HCT116 (cell line): Measurements from ENCODE around the gene ANXA6. TPM values are rescaled to one million over a fixed set of nuclear protein-coding genes. Genes with fewer than 3 reads are reported as not detected.

ENCODE experiments used
- ATAC-seq: fragments of 200-7000 bp; cut with Tn5 transposase; 2 replicates; pipeline ENCODE4 v1.9.1; 2020; ENCODE audit warnings: mild to moderate bottlenecking, moderate library complexity
- BruUV-seq: library from RNA; stranded (reverse); fragments of 400-500 nt; replicated peaks from 2 replicates; lab custom pipeline; 2021; lab: Mats Ljungman, UMichigan
- CTCF ChIA-PET: fragments of 300-600 bp; sonication (Branson Sonifier 250); formaldehyde crosslinking; loops from one replicate; lab custom pipeline; 2021; ENCODE audit warnings: antibody characterized with exemption; lab: Charles Lee
- POLR2A ChIA-PET: fragments of 300-600, 350-600 bp; sonication (Branson Sonifier 250); formaldehyde crosslinking; loops from one replicate; lab custom pipeline; 2021; ENCODE audit warnings: antibody characterized with exemption; lab: Charles Lee
- RAD21 ChIA-PET, 2 experiments: fragments of 300-600 bp; sonication (Branson Sonifier 250); formaldehyde crosslinking; loops; one replicate each; lab custom pipeline; 2023; ENCODE audit warnings: low total read pairs in 2 of 2; ENCODE audit not compliant: uncharacterized antibody in 2 of 2, unreplicated experiment in 2 of 2, low non-redundant PET in 1 of 2; lab: Charles Lee
- DNase-seq: peaks from one replicate; pipeline ENCODE4 v3.0.0-alpha.2; 2010; ENCODE audit warnings: low read depth, low spot score
- H2AFZ ChIP-seq: fragments of 200-600 bp; shearing (Covaris generic), sonication (generic); 2 replicates; pipeline ENCODE4 v1.6.1; 2017; ENCODE audit warnings: low read depth, mixed run types, mixed read lengths, antibody characterized with exemption, low read length; ENCODE audit not compliant: poor library complexity, severe bottlenecking
- H3K27ac ChIP-seq: 2 replicates; pipeline ENCODE4 v1.5.1; 2012; ENCODE audit warnings: low read depth, low read length
- H3K27me3 ChIP-seq: fragments of 200-600 bp; sonication (generic); 2 replicates; pipeline ENCODE4 v1.6.1; 2016; ENCODE audit warnings: mixed run types, low read length, mixed read lengths; ENCODE audit not compliant: insufficient read depth
- H3K36me3 ChIP-seq, 2 experiments: fragments of 200-500 bp in 1 of 2; fragments of 200-600 bp in 1 of 2; sonication (Bioruptor generic) in 1 of 2; sonication (generic) in 1 of 2; 2 replicates each; pipeline versions ENCODE4 v1.5.1 to v1.6.1; 2014 to 2016; ENCODE audit warnings: low read length in 2 of 2, inconsistent platforms in 1 of 2, mixed read lengths in 1 of 2, mixed run types in 1 of 2; ENCODE audit not compliant: insufficient read depth in 2 of 2, control insufficient read depth in 1 of 2
- H3K4me1 ChIP-seq, 2 experiments: fragments of 200-600 bp in 1 of 2; sonication (generic) in 1 of 2; 2 replicates each; pipeline versions ENCODE4 v1.5.1 to v1.6.1; 2012 to 2017; ENCODE audit warnings: low read length in 2 of 2, inconsistent platforms in 1 of 2, mild to moderate bottlenecking in 1 of 2, mixed read lengths in 1 of 2, mixed run types in 1 of 2, moderate library complexity in 1 of 2; ENCODE audit not compliant: insufficient read depth in 2 of 2, control insufficient read depth in 1 of 2
- H3K4me2 ChIP-seq: fragments of 200-600 bp; sonication (generic); 2 replicates; pipeline ENCODE4 v1.6.1; 2017; ENCODE audit warnings: mixed run types, low read length, mixed read lengths
- H3K4me3 ChIP-seq, 2 experiments: fragments of 200-600 bp in 1 of 2; sonication (generic) in 1 of 2; replicated peaks in 1 of 2; 2 replicates each; pipeline ENCODE4 v1.5.1; 2011 to 2016; ENCODE audit warnings: low read length in 2 of 2, control low read depth in 1 of 2, low read depth in 1 of 2, mild to moderate bottlenecking in 1 of 2, mixed read lengths in 1 of 2, mixed run types in 1 of 2
- H3K79me2 ChIP-seq: fragments of 200-600 bp; sonication (generic); 2 replicates; pipeline ENCODE4 v1.6.1; 2017; ENCODE audit warnings: mild to moderate bottlenecking, mixed run types, low read length, moderate library complexity, mixed read lengths; ENCODE audit not compliant: insufficient read depth
- H3K9ac ChIP-seq: fragments of 200-600 bp; sonication (generic); 2 replicates; pipeline ENCODE4 v1.6.1; 2016; ENCODE audit warnings: low read length, mixed read lengths
- H3K9me2 ChIP-seq: fragments of 200-600 bp; sonication (generic), shearing (Covaris generic); 2 replicates; pipeline ENCODE4 v1.6.1; 2017; ENCODE audit warnings: mixed run types, mild to moderate bottlenecking, moderate library complexity; ENCODE audit not compliant: insufficient read depth
- H3K9me3 ChIP-seq, 2 experiments: fragments of 200-500 bp in 1 of 2; fragments of 200-600 bp in 1 of 2; sonication (Bioruptor generic) in 1 of 2; sonication (generic) in 1 of 2; 2 replicates each; pipeline ENCODE4 v1.6.1; 2014 to 2017; ENCODE audit warnings: low read length in 2 of 2, mixed read lengths in 2 of 2, inconsistent platforms in 1 of 2, low read depth in 1 of 2, mild to moderate bottlenecking in 1 of 2, mixed run types in 1 of 2, moderate library complexity in 1 of 2; ENCODE audit not compliant: control insufficient read depth in 1 of 2, insufficient read depth in 1 of 2
- H4K20me1 ChIP-seq: fragments of 200-600 bp; sonication (generic), shearing (Covaris generic); 2 replicates; pipeline ENCODE4 v1.6.1; 2017; ENCODE audit warnings: mixed run types, mild to moderate bottlenecking, moderate library complexity; ENCODE audit not compliant: insufficient read depth
- CBX3 ChIP-seq: IDR thresholded peaks from 2 replicates; pipeline ENCODE4 v1.6.1; 2012; ENCODE audit warnings: low read depth
- ELF1 ChIP-seq: IDR thresholded peaks from 2 replicates; pipeline ENCODE4 v1.6.1; 2012; ENCODE audit warnings: low read depth, borderline replicate concordance
- EZH2 ChIP-seq: fragments of 200-600 bp; sonication (generic); IDR thresholded peaks from 2 replicates; pipeline ENCODE4 v1.6.1; 2017; ENCODE audit warnings: antibody characterized with exemption, mixed run types
- EZH2phosphoT487 ChIP-seq: fragments of 200-600 bp; IDR thresholded peaks from 2 replicates; pipeline ENCODE4 v1.6.1; 2018; ENCODE audit warnings: antibody characterized with exemption, borderline replicate concordance
- JUND ChIP-seq: IDR thresholded peaks from 2 replicates; pipeline ENCODE4 v1.6.1; 2012
- POLR2A ChIP-seq: IDR thresholded peaks from 2 replicates; pipeline ENCODE4 v1.7.0; 2011; ENCODE audit warnings: borderline replicate concordance; ENCODE audit not compliant: insufficient read depth, insufficient read length; ENCODE audit errors: extremely low read depth
- POLR2AphosphoS5 ChIP-seq: IDR thresholded peaks from 2 replicates; pipeline ENCODE4 v1.6.1; 2011; ENCODE audit warnings: mild to moderate bottlenecking, low read depth, low read length, moderate library complexity
- RAD21 ChIP-seq: IDR thresholded peaks from 2 replicates; pipeline ENCODE4 v1.6.1; 2012; ENCODE audit warnings: low read depth, mild to moderate bottlenecking
- SIN3A ChIP-seq: IDR thresholded peaks from 2 replicates; pipeline ENCODE4 v1.6.1; 2012; ENCODE audit warnings: low read depth
- SP1 ChIP-seq: IDR thresholded peaks from 2 replicates; pipeline ENCODE4 v1.6.1; 2012; ENCODE audit warnings: low read depth
- SRF ChIP-seq: IDR thresholded peaks from 2 replicates; pipeline ENCODE4 v1.6.1; 2012; ENCODE audit warnings: low read depth
- TCF7L2 ChIP-seq: IDR thresholded peaks from 2 replicates; pipeline ENCODE4 v1.7.0; 2011; ENCODE audit warnings: borderline replicate concordance, inconsistent platforms; ENCODE audit not compliant: insufficient read depth, insufficient read length; ENCODE audit errors: extremely low read depth
- YY1 ChIP-seq: IDR thresholded peaks from 2 replicates; pipeline ENCODE4 v1.6.1; 2011; ENCODE audit warnings: low read length, low read depth, moderate library complexity, mild to moderate bottlenecking; ENCODE audit not compliant: insufficient replicate concordance; ENCODE audit errors: extremely low read depth
- ZFX ChIP-seq: fragments of 450-650 bp; IDR thresholded peaks from 2 replicates; pipeline ENCODE4 v1.6.1; 2017
- ZNF274 ChIP-seq: fragments of 200-500 bp; sonication (Bioruptor generic); IDR thresholded peaks from 2 replicates; pipeline ENCODE4 v1.6.1; 2014; ENCODE audit warnings: mild to moderate bottlenecking, low read depth, low read length, inconsistent platforms
- intact Hi-C: fragments of 100-400 bp; cut with micrococcal nuclease; formaldehyde crosslinking; loops from 2 replicates; pipeline ENCODE4 v1.10.0; 2022
- total RNA-seq: library from RNA; stranded (reverse); gene quantifications from one replicate; pipeline ENCODE4 v1.2.1, GENCODE V29; 2021; ENCODE audit not compliant: unreplicated experiment

Gene ANXA6
- total RNA-seq, 1 experiment from 2014 or later: 71.9 TPM

DNA sequence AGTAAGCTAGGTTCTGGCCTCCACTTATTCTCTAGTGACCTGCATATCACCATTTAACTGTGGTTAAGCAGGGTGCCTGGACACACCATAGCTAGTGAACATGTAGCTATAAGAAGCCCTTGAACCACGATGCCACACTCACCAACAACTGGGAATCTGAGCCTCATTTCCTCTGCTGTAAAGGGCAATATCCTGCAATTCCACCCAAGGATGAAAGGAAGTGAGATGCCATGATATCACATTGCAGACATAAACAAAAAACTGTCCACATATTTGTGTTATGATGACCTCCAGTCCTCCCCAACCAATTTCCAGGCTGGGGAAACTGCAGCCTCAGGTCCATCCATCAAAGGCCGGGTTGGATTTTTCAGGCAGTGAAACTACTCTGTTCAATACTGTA is 87.1 kb downstream of the ANXA6 start (continued):
- TF ChIP-seq SIN3A: no peak

DNA sequence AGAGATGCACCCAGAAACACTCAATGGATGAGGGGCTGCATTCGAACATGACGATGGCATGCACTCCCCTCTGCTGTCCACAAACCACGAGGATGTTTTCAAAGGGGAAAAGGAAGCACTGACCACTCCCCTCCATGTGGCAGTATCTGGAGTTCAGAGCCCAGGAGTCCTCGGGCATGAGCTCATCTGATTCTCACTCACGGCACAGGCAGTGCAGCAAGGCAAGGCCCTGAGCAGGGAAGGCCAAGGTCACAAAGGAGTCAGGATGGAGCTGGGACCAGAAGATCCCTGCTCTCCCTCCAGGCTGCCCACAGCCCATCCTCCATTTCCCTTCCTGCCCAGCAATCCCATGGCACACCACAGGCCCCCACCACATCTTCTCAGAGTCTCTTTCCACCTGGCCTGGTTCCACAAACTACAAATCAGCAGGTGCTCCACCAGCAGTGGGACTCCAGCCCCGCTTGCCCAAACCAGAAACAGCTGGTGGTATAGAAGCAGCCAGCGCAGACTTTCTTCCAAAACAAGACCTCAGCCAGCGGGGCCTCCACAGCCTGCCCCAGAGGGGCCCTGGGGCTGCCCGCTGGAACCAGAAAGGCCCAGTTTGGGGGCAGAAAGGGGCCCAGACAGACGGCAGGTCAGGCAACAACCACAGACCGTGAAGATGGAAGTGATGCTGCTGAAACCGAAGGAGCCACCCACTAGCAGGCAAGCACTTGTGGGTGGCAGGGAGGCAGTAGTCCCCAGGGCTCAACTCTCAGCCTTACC is 89.0 kb downstream of the ANXA6 start:
- Histone ChIP-seq H3K4me3 (no peak overlapping the region), H3K9me2 (no peaks in the 10 kb centered on the region), H2AFZ (no peak overlapping the region), H3K9ac (no peak overlapping the region), H3K36me3 (no peaks in the 10 kb centered on the region), H3K27me3 (no peaks in the 10 kb centered on the region), H3K4me1 (peaks cover 10 to 29% of the 10 kb centered on the region in 2 experiments), H4K20me1 (no peaks in the 10 kb centered on the region; the same call in 1 of the 2 replicates), H3K9me3 (no peaks in the 10 kb centered on the region), H3K27ac (no peak overlapping the region), H3K4me2 (no peak overlapping the region), H3K79me2 (peaks cover 14% of the 10 kb centered on the region)
- BruUV-seq: no TSS peak
- POLR2A ChIA-PET: no interaction called here
- ATAC-seq: no peak
- RAD21 ChIA-PET: no interaction called here
- no peak for TF ChIP-seq ZNF274
- no peak for TF ChIP-seq JUND
- TF ChIP-seq SRF: no peak
- no peak for TF ChIP-seq SP1
- no peak for TF ChIP-seq ZFX
- TF ChIP-seq RAD21: no peak
- TF ChIP-seq SIN3A: no peak
- CTCF ChIA-PET: no interaction called here
- no peak for DNase-seq
- intact Hi-C loops: no loop called here

DNA sequence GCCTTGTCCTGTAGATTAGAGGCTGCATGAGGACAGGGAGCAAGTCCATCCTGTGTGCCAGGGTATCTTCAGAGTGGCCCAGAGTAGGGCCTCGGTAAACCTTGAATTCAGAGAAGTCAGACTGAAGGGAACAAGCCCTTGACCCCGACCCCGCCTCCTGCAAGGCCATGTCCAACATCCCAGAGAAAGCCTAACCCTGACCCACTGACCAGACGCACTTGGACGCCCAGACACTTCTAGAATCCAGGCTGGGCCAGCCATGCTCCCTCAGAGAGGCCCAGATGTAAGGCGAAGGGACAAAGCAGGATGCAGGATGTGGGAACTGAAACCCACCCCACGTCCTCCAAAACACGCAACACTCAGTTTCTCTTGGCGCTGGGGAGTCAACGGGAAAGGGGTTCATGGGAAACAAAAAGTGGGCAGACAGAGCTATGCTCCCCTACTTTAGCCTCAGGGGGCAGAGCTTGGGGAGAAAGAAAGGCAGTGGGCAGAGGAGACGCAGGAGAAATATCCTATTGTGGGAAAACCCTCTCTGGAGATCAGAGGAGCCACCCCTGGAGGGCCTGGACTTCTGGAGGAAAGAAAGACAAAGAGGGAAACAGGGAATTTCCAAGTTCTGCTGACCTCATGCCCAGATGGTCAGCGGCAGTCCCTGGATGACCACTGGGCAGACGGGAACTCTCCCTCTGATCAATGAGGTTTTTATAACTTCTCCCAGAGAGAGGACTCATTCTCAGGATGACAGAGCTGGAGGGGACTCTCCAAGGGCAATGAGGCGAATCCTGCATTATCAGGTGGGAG is 89.7 kb downstream of the ANXA6 start:
- H3K9me3 ChIP-seq: no peaks in the 10 kb centered on the region
- H3K79me2 ChIP-seq: peaks cover 7% of the 10 kb centered on the region
- ATAC-seq (no peak), DNase-seq (no peak)
- ChIA-PET RAD21 (no interaction called here), POLR2A (no interaction called here), CTCF (no interaction called here)
- no peak overlapping the region for H3K4me3 ChIP-seq
- H3K36me3 ChIP-seq: no peaks in the 10 kb centered on the region
- no peak overlapping the region for H3K4me2 ChIP-seq
- H3K9ac ChIP-seq: no peak overlapping the region
- BruUV-seq: no TSS peak
- H3K4me1 ChIP-seq: peaks cover 18 to 29% of the 10 kb centered on the region in 2 experiments
- H2AFZ ChIP-seq: no peak overlapping the region
- no peaks in the 10 kb centered on the region; the same call in 1 of the 2 replicates for H4K20me1 ChIP-seq
- no peaks in the 10 kb centered on the region for H3K27me3 ChIP-seq
- no peaks in the 10 kb centered on the region for H3K9me2 ChIP-seq
- no peak overlapping the region for H3K27ac ChIP-seq
- intact Hi-C loops: no loop called here
- TF ChIP-seq POLR2A (no peak), ZNF274 (no peak), ELF1 (no peak), CBX3 (no peak), EZH2phosphoT487 (no peak), RAD21 (no peak), POLR2AphosphoS5 (no peak), JUND (no peak), TCF7L2 (no peak), YY1 (no peak), EZH2 (no peak)
